WTC11 (cell line): ENCODE data around the gene HOXC4.

Source experiments
- CTCF ChIP-seq: fragments of 200-600 bp; IDR thresholded peaks from 2 replicates; pipeline ENCODE4 v1.8.0; 2022; ENCODE audit warnings: antibody characterized with exemption
- ELF4 ChIP-seq: sonication (generic); formaldehyde crosslinking; IDR thresholded peaks from 2 replicates; pipeline ENCODE4 v1.8.1; 2022; ENCODE audit warnings: low read depth, mild to moderate bottlenecking, moderate library complexity, missing genetic modification reagents
- FOXJ3 ChIP-seq: sonication (generic); formaldehyde crosslinking; IDR thresholded peaks from 2 replicates; pipeline ENCODE4 v1.9.0; 2021; ENCODE audit warnings: missing genetic modification reagents, mild to moderate bottlenecking, borderline replicate concordance
- GRHL2 ChIP-seq: fragments of 250-450 bp; sonication (Bioruptor Pico); IDR thresholded peaks from 2 replicates; pipeline ENCODE4 v1.8.0; 2022; ENCODE audit warnings: mild to moderate bottlenecking, moderate library complexity; ENCODE audit not compliant: insufficient replicate concordance, severe bottlenecking
- JUN ChIP-seq: sonication (generic); formaldehyde crosslinking; IDR thresholded peaks from 2 replicates; pipeline ENCODE4 v1.8.0; 2023; ENCODE audit warnings: mild to moderate bottlenecking, missing genetic modification reagents
- NR3C1 ChIP-seq: sonication (generic); formaldehyde crosslinking; conservative IDR thresholded peaks from 2 replicates; pipeline ENCODE4 v1.8.1; 2023; ENCODE audit warnings: low read depth, mild to moderate bottlenecking, missing genetic modification reagents
- RELA ChIP-seq: sonication (generic); formaldehyde crosslinking; IDR thresholded peaks from 2 replicates; pipeline ENCODE4 v1.8.1; 2022; ENCODE audit warnings: missing genetic modification reagents, mild to moderate bottlenecking, borderline replicate concordance
- SP1 ChIP-seq: sonication (generic); formaldehyde crosslinking; conservative IDR thresholded peaks from 2 replicates; pipeline ENCODE4 v1.8.1; 2022; ENCODE audit warnings: missing genetic modification reagents
- TEAD4 ChIP-seq: sonication (generic); formaldehyde crosslinking; IDR thresholded peaks from 2 replicates; pipeline ENCODE4 v1.8.0; 2022; ENCODE audit warnings: mild to moderate bottlenecking, missing genetic modification reagents
- TP53 ChIP-seq: sonication (generic); formaldehyde crosslinking; IDR thresholded peaks from 2 replicates; pipeline ENCODE4 v1.8.1; 2023; ENCODE audit warnings: mild to moderate bottlenecking, missing genetic modification reagents
- TF ChIP-seq, protein P1 (sequence below): sonication (generic); formaldehyde crosslinking; IDR thresholded peaks from 2 replicates; pipeline ENCODE4 v1.8.0; 2022; ENCODE audit warnings: mild to moderate bottlenecking, missing genetic modification reagents
- TF ChIP-seq, protein P2 (sequence below): sonication (generic); formaldehyde crosslinking; IDR thresholded peaks from 2 replicates; pipeline ENCODE4 v1.8.1; 2023; ENCODE audit warnings: mild to moderate bottlenecking, missing genetic modification reagents, borderline replicate concordance

- no peak for TF ChIP-seq CTCF
- no peak for TF ChIP-seq TEAD4 (CRISPR knock-in tag)
- TF ChIP-seq ELF4 (CRISPR knock-in tag) = no peak
- TF ChIP-seq NR3C1 (CRISPR knock-in tag) = no peak
- TF ChIP-seq GRHL2 (CRISPR knock-in tag) = no peak
- TF ChIP-seq SP1 (CRISPR knock-in tag) = no peak
- TF ChIP-seq, protein P1, sequence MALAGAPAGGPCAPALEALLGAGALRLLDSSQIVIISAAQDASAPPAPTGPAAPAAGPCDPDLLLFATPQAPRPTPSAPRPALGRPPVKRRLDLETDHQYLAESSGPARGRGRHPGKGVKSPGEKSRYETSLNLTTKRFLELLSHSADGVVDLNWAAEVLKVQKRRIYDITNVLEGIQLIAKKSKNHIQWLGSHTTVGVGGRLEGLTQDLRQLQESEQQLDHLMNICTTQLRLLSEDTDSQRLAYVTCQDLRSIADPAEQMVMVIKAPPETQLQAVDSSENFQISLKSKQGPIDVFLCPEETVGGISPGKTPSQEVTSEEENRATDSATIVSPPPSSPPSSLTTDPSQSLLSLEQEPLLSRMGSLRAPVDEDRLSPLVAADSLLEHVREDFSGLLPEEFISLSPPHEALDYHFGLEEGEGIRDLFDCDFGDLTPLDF (CRISPR knock-in tag) = no peak
- no peak for TF ChIP-seq TP53 (CRISPR knock-in tag)
- no peak for TF ChIP-seq JUN
- TF ChIP-seq, protein P2, sequence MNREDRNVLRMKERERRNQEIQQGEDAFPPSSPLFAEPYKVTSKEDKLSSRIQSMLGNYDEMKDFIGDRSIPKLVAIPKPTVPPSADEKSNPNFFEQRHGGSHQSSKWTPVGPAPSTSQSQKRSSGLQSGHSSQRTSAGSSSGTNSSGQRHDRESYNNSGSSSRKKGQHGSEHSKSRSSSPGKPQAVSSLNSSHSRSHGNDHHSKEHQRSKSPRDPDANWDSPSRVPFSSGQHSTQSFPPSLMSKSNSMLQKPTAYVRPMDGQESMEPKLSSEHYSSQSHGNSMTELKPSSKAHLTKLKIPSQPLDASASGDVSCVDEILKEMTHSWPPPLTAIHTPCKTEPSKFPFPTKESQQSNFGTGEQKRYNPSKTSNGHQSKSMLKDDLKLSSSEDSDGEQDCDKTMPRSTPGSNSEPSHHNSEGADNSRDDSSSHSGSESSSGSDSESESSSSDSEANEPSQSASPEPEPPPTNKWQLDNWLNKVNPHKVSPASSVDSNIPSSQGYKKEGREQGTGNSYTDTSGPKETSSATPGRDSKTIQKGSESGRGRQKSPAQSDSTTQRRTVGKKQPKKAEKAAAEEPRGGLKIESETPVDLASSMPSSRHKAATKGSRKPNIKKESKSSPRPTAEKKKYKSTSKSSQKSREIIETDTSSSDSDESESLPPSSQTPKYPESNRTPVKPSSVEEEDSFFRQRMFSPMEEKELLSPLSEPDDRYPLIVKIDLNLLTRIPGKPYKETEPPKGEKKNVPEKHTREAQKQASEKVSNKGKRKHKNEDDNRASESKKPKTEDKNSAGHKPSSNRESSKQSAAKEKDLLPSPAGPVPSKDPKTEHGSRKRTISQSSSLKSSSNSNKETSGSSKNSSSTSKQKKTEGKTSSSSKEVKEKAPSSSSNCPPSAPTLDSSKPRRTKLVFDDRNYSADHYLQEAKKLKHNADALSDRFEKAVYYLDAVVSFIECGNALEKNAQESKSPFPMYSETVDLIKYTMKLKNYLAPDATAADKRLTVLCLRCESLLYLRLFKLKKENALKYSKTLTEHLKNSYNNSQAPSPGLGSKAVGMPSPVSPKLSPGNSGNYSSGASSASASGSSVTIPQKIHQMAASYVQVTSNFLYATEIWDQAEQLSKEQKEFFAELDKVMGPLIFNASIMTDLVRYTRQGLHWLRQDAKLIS (CRISPR knock-in tag) = no peak
- TF ChIP-seq FOXJ3 (CRISPR knock-in tag) = no peak
- no peak for TF ChIP-seq RELA
These were observed 16.0 kb upstream of the HOXC4 start for GRCh38 chr12:54037360-54038283.
